ENCODE data around the gene NDUFS3.
"Not testable (repeated sequence)": the region's sequence is repeated elsewhere in the genome, so short reads cannot be mapped to it uniquely, and the experiment has no call there.

The NDUFS3 gene

DNA sequence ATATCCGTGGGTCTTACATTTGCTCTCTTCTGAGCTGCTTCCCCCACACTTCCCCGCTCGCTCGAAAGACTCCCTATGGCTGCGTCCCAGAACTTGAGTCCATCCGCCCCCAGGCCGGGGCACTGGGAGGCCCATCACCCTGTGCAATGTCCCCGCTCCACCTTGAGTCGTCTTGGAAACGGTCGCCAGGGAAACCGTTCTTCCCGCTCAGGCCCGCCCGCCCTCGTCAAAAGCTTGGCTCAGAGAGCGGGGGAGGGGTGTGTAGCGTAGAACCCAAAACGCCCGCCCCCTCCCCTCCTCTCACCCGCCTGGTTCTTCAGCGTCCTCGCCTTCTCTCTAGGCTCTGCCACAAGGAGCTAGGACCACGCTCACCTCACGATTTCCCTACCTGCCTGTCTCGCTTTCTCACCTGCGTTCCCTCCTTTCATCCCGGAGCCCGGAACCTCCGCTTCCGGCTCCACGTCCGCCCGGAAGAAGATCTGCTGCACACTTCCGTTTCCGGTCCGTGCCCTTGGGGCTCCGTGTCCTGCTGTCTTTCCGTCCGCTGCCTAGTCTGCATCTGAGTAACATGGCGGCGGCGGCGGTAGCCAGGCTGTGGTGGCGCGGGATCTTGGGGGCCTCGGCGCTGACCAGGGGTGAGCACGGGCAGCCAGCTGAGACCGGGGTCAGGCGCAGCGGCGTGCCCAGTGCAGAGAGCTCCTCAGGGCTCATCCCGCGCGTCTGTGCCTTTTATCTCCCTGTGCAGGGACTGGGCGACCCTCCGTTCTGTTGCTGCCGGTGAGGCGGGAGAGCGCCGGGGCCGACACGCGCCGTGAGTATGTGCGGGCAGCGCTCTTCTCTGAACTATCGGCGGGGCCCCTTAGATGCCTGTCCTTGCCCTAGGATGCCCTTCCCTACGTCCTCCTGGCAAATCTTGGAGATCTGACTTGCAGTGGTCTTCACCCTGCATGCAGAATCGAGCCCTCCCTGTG, at the start of gene NDUFS3, which contains the start of gene KBTBD4:
Gene NDUFS3 (plus strand): TSS at position 551 of the 971 bp plus-strand sequence. CDS start 18 bp downstream, at position 569.
Gene KBTBD4 (minus strand): TSS at position 447 of the 971 bp plus-strand sequence. CDS start 19 bp downstream, at position 428.
- Histone ChIP-seq H3K36me3 (ENCODE audit: insufficient read depth, low read length) (peaks cover 63% of the 10 kb centered on the region), H3K4me2 (ENCODE audit: low read length) (peak within 1 kb of the TSS; percentile 100), H3K27me3 (ENCODE audit: insufficient read depth, low read length) (no peaks in the 10 kb centered on the region), H2AFZ (ENCODE audit: low read length) (no peak within 1 kb of the TSS), H3K9ac (ENCODE audit: low read length) (peak within 1 kb of the TSS; percentile 99), H3K27ac (ENCODE audit: low read depth, low read length, poor library complexity, severe bottlenecking) (peak within 1 kb of the TSS; percentile 32), H3F3A (ENCODE audit: insufficient read depth, low read length) (0 out of 2 replicates have a peak, but pooled peaks cover under 1% of the 10 kb centered on the region), H4K20me1 (ENCODE audit: insufficient read depth, low read length) (no peaks in the 10 kb centered on the region), H3K9me2 (ENCODE audit: low read depth, low read length) (no peaks in the 10 kb centered on the region), H3K9me3 (ENCODE audit: low read length) (no peaks in the 10 kb centered on the region), H3K4me1 (ENCODE audit: insufficient read depth, low read length, severe bottlenecking) (peaks cover 29% of the 10 kb centered on the region), H3K79me2 (ENCODE audit: insufficient read depth, low read length) (peaks cover 16% of the 10 kb centered on the region), H3K4me3 (ENCODE audit: low read depth, low read length, poor library complexity, severe bottlenecking) (peak within 1 kb of the TSS; percentile 97)
- TF ChIP-seq, protein P1, sequence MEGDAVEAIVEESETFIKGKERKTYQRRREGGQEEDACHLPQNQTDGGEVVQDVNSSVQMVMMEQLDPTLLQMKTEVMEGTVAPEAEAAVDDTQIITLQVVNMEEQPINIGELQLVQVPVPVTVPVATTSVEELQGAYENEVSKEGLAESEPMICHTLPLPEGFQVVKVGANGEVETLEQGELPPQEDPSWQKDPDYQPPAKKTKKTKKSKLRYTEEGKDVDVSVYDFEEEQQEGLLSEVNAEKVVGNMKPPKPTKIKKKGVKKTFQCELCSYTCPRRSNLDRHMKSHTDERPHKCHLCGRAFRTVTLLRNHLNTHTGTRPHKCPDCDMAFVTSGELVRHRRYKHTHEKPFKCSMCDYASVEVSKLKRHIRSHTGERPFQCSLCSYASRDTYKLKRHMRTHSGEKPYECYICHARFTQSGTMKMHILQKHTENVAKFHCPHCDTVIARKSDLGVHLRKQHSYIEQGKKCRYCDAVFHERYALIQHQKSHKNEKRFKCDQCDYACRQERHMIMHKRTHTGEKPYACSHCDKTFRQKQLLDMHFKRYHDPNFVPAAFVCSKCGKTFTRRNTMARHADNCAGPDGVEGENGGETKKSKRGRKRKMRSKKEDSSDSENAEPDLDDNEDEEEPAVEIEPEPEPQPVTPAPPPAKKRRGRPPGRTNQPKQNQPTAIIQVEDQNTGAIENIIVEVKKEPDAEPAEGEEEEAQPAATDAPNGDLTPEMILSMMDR (IDR thresholded peaks at IDR 0.05; ENCODE audit: low read length): no peak
- no peak for TF ChIP-seq EZH2 (IDR thresholded peaks at IDR 0.05; ENCODE audit: borderline replicate concordance, low read length)

DNA sequence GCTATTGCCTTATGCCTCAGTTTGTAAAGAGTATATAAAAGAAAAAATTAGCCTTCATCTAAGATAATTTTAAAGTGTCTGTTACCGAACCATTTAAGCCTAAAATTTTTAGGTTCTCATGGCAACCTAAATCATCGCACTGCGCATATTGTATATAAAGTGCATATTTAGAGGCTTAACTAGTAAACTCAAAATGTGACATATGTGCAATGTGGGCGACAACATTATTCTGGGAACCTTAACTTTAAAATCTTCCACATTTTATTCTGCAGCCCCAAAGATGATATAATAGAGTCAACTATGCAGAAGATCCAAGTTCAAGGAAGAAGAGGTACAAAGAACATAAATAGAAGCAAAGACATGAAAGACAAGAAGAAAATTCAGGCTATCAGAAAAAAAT, 48.9 kb upstream of the NDUFS3 start:
- Histone ChIP-seq H3K27me3 (ENCODE audit: insufficient read depth, low read length) (no peaks in the 10 kb centered on the region), H2AFZ (ENCODE audit: low read length) (no peak overlapping the region), H3K4me1 (ENCODE audit: insufficient read depth, low read length, severe bottlenecking) (peaks cover 58% of the 10 kb centered on the region), H3K27ac (ENCODE audit: low read depth, low read length, poor library complexity, severe bottlenecking) (no peak overlapping the region), H3K4me3 (ENCODE audit: low read depth, low read length, poor library complexity, severe bottlenecking) (no peak overlapping the region), H3K9me2 (ENCODE audit: low read depth, low read length) (no peaks in the 10 kb centered on the region), H3K9me3 (ENCODE audit: low read length) (no peaks in the 10 kb centered on the region), H3K79me2 (ENCODE audit: insufficient read depth, low read length) (peaks cover 100% of the 10 kb centered on the region), H3F3A (ENCODE audit: insufficient read depth, low read length) (no peaks in the 10 kb centered on the region), H3K4me2 (ENCODE audit: low read length) (no peak overlapping the region), H3K36me3 (ENCODE audit: insufficient read depth, low read length) (peaks cover 16% of the 10 kb centered on the region; the same call in 1 of the 2 replicates), H3K9ac (ENCODE audit: low read length) (no peak overlapping the region), H4K20me1 (ENCODE audit: insufficient read depth, low read length) (0 out of 2 replicates have a peak, but pooled peaks cover 4% of the 10 kb centered on the region)
- TF ChIP-seq EZH2 (IDR thresholded peaks at IDR 0.05; ENCODE audit: borderline replicate concordance, low read length): no peak
- TF ChIP-seq, protein P1 (IDR thresholded peaks at IDR 0.05; ENCODE audit: low read length): no peak

DNA sequence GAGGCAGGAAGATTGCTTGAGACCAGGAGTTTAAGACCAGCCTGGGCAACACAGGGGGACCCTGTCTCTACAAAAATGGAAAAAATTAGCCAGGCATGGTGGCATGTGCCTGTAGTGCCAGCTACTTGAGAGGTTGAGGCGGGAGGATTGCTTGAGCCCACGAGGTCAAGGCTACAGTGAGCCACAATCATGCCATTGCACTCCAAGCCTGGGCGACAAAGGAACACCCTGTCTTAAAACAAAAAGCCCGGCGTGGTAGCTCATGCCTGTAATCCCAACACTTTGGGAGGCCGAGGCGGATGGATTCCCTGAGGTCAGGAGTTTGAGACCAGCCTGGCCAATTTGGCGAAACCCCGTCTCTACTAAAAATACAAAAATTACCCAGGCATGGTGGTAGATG, 48.2 kb upstream of the NDUFS3 start:
- not testable (repeated sequence) for H3K9ac ChIP-seq (ENCODE audit: low read length); H4K20me1 ChIP-seq (ENCODE audit: insufficient read depth, low read length); H3K27me3 ChIP-seq (ENCODE audit: insufficient read depth, low read length); H3F3A ChIP-seq (ENCODE audit: insufficient read depth, low read length); H3K9me2 ChIP-seq (ENCODE audit: low read depth, low read length); H3K4me3 ChIP-seq (ENCODE audit: low read depth, low read length, poor library complexity, severe bottlenecking); H3K27ac ChIP-seq (ENCODE audit: low read depth, low read length, poor library complexity, severe bottlenecking); H3K4me2 ChIP-seq (ENCODE audit: low read length); H2AFZ ChIP-seq (ENCODE audit: low read length); H3K9me3 ChIP-seq (ENCODE audit: low read length)
- H3K36me3 ChIP-seq (ENCODE audit: insufficient read depth, low read length): peaks cover 20% of the 10 kb centered on the region; the same call in 1 of the 2 replicates
- H3K4me1 ChIP-seq (ENCODE audit: insufficient read depth, low read length, severe bottlenecking): peaks cover 54% of the 10 kb centered on the region
- peaks cover 100% of the 10 kb centered on the region for H3K79me2 ChIP-seq (ENCODE audit: insufficient read depth, low read length)
